GM18502 (cell line): ENCODE measurements around the gene PLXDC2.
"Not testable (repeated sequence)": the region's sequence is repeated elsewhere in the genome, so short reads cannot be mapped to it uniquely, and the experiment has no call there.

Experiments
- ATAC-seq: cut with Tn5 transposase; IDR thresholded peaks from one replicate; pipeline ENCODE4 v1.9.1; 2021; ENCODE audit warnings: mild to moderate bottlenecking; ENCODE audit not compliant: unreplicated experiment, poor library complexity

Gene PLXDC2

GRCh38 chr10:19816411-19817230 lies at the start of gene PLXDC2:
TSS of gene PLXDC2 (plus strand) at chr10:19816432.
- peak; percentile 39 for ATAC-seq

GRCh38 chr10:19767876-19768275 lies 48.4 kb upstream of the PLXDC2 start:
- no peak for ATAC-seq

- ATAC-seq: not testable (repeated sequence)
Measured at GRCh38 chr10:19769826-19770225, 46.4 kb upstream of the PLXDC2 start.

- ATAC-seq: no peak
Measured at GRCh38 chr10:19772972-19773371, 43.3 kb upstream of the PLXDC2 start.

- ATAC-seq: no peak
Measured at GRCh38 chr10:19775296-19775695, 40.9 kb upstream of the PLXDC2 start.

GRCh38 chr10:19777806-19778205 lies 38.4 kb upstream of the PLXDC2 start:
- ATAC-seq: no peak

GRCh38 chr10:19778996-19779395 lies 37.2 kb upstream of the PLXDC2 start:
- no peak for ATAC-seq

- ATAC-seq: no peak
Measured at GRCh38 chr10:19782430-19783089, 33.7 kb upstream of the PLXDC2 start.

GRCh38 chr10:19783721-19784120 lies 32.5 kb upstream of the PLXDC2 start:
- no peak for ATAC-seq

GRCh38 chr10:19785366-19785765 lies 30.9 kb upstream of the PLXDC2 start:
- no peak for ATAC-seq

GRCh38 chr10:19788075-19788686 lies 28.1 kb upstream of the PLXDC2 start:
- ATAC-seq: no peak

GRCh38 chr10:19788902-19789301 lies 27.3 kb upstream of the PLXDC2 start:
- no peak for ATAC-seq

- no peak for ATAC-seq
Measured at GRCh38 chr10:19789607-19790006, 26.6 kb upstream of the PLXDC2 start.

GRCh38 chr10:19791032-19791431 lies 25.2 kb upstream of the PLXDC2 start:
- ATAC-seq: no peak

- ATAC-seq: no peak
Measured at GRCh38 chr10:19795684-19796083, 20.5 kb upstream of the PLXDC2 start.

- ATAC-seq: no peak
Measured at GRCh38 chr10:19800161-19800560, 16.1 kb upstream of the PLXDC2 start.

GRCh38 chr10:19801369-19801768 lies 14.9 kb upstream of the PLXDC2 start:
- ATAC-seq: no peak

GRCh38 chr10:19803676-19804075 lies 12.6 kb upstream of the PLXDC2 start:
- no peak for ATAC-seq

GRCh38 chr10:19809481-19809880 lies 6.8 kb upstream of the PLXDC2 start:
- ATAC-seq: no peak

- ATAC-seq: no peak
Measured at GRCh38 chr10:19811540-19811939, 4.7 kb upstream of the PLXDC2 start.

- no peak for ATAC-seq
Measured at GRCh38 chr10:19812976-19813375, 3.3 kb upstream of the PLXDC2 start.
